HEK293 (cell line): ENCODE measurements around the gene TLCD2.

ENCODE experiments used
- BCL11B ChIP-seq: fragments of 450-650 bp; formaldehyde crosslinking; IDR thresholded peaks from 2 replicates; pipeline ENCODE4 v1.5.1; 2016; ENCODE audit warnings: low read depth, missing biosample characterization, missing genetic modification characterization
- BCL6B ChIP-seq: fragments of 450-650 bp; formaldehyde crosslinking; IDR thresholded peaks from 2 replicates; pipeline ENCODE4 v1.5.1; 2017; ENCODE audit warnings: missing biosample characterization, missing genetic modification characterization
- ELK4 ChIP-seq: IDR thresholded peaks from 2 replicates; pipeline ENCODE4 v1.6.1; 2011; ENCODE audit warnings: mild to moderate bottlenecking, low read depth, low read length, borderline replicate concordance
- GLIS2 ChIP-seq: fragments of 450-650 bp; formaldehyde crosslinking; IDR thresholded peaks from 2 replicates; pipeline ENCODE4 v1.5.1; 2016; ENCODE audit warnings: missing biosample characterization, missing genetic modification characterization
- HOXC10 ChIP-seq: sonication (generic); formaldehyde crosslinking; IDR thresholded peaks from 2 replicates; pipeline ENCODE4 v1.8.1; 2023; ENCODE audit warnings: mild to moderate bottlenecking, missing genetic modification reagents
- HOXD13 ChIP-seq: sonication (generic); formaldehyde crosslinking; IDR thresholded peaks from 2 replicates; pipeline ENCODE4 v1.8.0; 2022; ENCODE audit warnings: missing genetic modification reagents, borderline replicate concordance
- MEIS1 ChIP-seq: sonication (generic); formaldehyde crosslinking; IDR thresholded peaks from 2 replicates; pipeline ENCODE4 v1.8.1; 2022; ENCODE audit warnings: missing genetic modification reagents, mild to moderate bottlenecking, borderline replicate concordance
- PATZ1 ChIP-seq: fragments of 450-650 bp; formaldehyde crosslinking; IDR thresholded peaks from 2 replicates; pipeline ENCODE4 v1.5.1; 2016; ENCODE audit warnings: missing biosample characterization, missing genetic modification characterization
- SCRT2 ChIP-seq: fragments of 450-650 bp; formaldehyde crosslinking; IDR thresholded peaks from 2 replicates; pipeline ENCODE4 v1.5.1; 2016; ENCODE audit warnings: missing biosample characterization, missing genetic modification characterization
- SP7 ChIP-seq: fragments of 450-650 bp; formaldehyde crosslinking; IDR thresholded peaks from 2 replicates; pipeline ENCODE4 v1.5.1; 2016; ENCODE audit warnings: missing biosample characterization, missing genetic modification characterization
- WT1 ChIP-seq: fragments of 450-650 bp; formaldehyde crosslinking; IDR thresholded peaks from 2 replicates; pipeline ENCODE4 v1.5.1; 2016; ENCODE audit warnings: missing biosample characterization, missing genetic modification characterization
- ZBTB10 ChIP-seq: fragments of 450-650 bp; formaldehyde crosslinking; IDR thresholded peaks from 2 replicates; pipeline ENCODE4 v1.5.1; 2016; ENCODE audit warnings: missing biosample characterization, missing genetic modification characterization
- ZBTB20 ChIP-seq: fragments of 450-650 bp; formaldehyde crosslinking; IDR thresholded peaks from 2 replicates; pipeline ENCODE4 v1.5.1; 2016; ENCODE audit warnings: missing biosample characterization, missing genetic modification characterization
- ZEB2 ChIP-seq: fragments of 450-650 bp; formaldehyde crosslinking; IDR thresholded peaks from 2 replicates; pipeline ENCODE4 v1.5.1; 2016; ENCODE audit warnings: missing biosample characterization, missing genetic modification characterization
- ZFP3 ChIP-seq: fragments of 450-650 bp; formaldehyde crosslinking; IDR thresholded peaks from 2 replicates; pipeline ENCODE4 v1.5.1; 2016; ENCODE audit warnings: low read depth, missing biosample characterization, missing genetic modification characterization
- ZNF10 ChIP-seq: fragments of 450-650 bp; formaldehyde crosslinking; IDR thresholded peaks from 2 replicates; pipeline ENCODE4 v1.5.1; 2017; ENCODE audit warnings: missing biosample characterization, missing genetic modification characterization
- ZNF175 ChIP-seq: fragments of 450-650 bp; formaldehyde crosslinking; IDR thresholded peaks from 2 replicates; pipeline ENCODE4 v1.5.1; 2016; ENCODE audit warnings: missing biosample characterization, missing genetic modification characterization
- ZNF280C ChIP-seq: fragments of 450-650 bp; formaldehyde crosslinking; IDR thresholded peaks from 2 replicates; pipeline ENCODE4 v1.5.1; 2016; ENCODE audit warnings: missing biosample characterization, missing genetic modification characterization
- ZNF398 ChIP-seq: fragments of 450-650 bp; formaldehyde crosslinking; IDR thresholded peaks from 2 replicates; pipeline ENCODE4 v1.5.1; 2017; ENCODE audit warnings: missing biosample characterization, missing genetic modification characterization
- ZNF555 ChIP-seq: fragments of 450-650 bp; formaldehyde crosslinking; conservative IDR thresholded peaks from 2 replicates; pipeline ENCODE4 v1.5.1; 2017; ENCODE audit warnings: missing biosample characterization, mild to moderate bottlenecking, missing genetic modification characterization, inconsistent platforms
- ZNF561 ChIP-seq: fragments of 450-650 bp; IDR thresholded peaks from 2 replicates; pipeline ENCODE4 v1.5.1; 2018; ENCODE audit warnings: missing biosample characterization, missing genetic modification characterization, borderline replicate concordance
- ZNF600 ChIP-seq: fragments of 450-650 bp; formaldehyde crosslinking; IDR thresholded peaks from 2 replicates; pipeline ENCODE4 v1.5.1; 2016; ENCODE audit warnings: missing biosample characterization, missing genetic modification characterization
- ZNF623 ChIP-seq: fragments of 450-650 bp; formaldehyde crosslinking; IDR thresholded peaks from 2 replicates; pipeline ENCODE4 v1.5.1; 2016; ENCODE audit warnings: missing biosample characterization, missing genetic modification characterization
- ZNF645 ChIP-seq: fragments of 450-650 bp; formaldehyde crosslinking; IDR thresholded peaks from 2 replicates; pipeline ENCODE4; 2016; ENCODE audit warnings: missing biosample characterization, missing genetic modification characterization
- ZNF658 ChIP-seq: fragments of 450-650 bp; formaldehyde crosslinking; IDR thresholded peaks from 2 replicates; pipeline ENCODE4; 2016; ENCODE audit warnings: missing biosample characterization, missing genetic modification characterization
- ZNF707 ChIP-seq: fragments of 450-650 bp; formaldehyde crosslinking; IDR thresholded peaks from 2 replicates; pipeline ENCODE4 v1.5.1; 2016; ENCODE audit warnings: missing biosample characterization, missing genetic modification characterization
- ZNF76 ChIP-seq: fragments of 450-650 bp; formaldehyde crosslinking; IDR thresholded peaks from 2 replicates; pipeline ENCODE4; 2016; ENCODE audit warnings: low read depth, missing biosample characterization, missing genetic modification characterization, borderline replicate concordance
- ZNF777 ChIP-seq: fragments of 450-650 bp; formaldehyde crosslinking; IDR thresholded peaks from 2 replicates; pipeline ENCODE4 v1.5.1; 2017; ENCODE audit warnings: missing biosample characterization, missing genetic modification characterization, borderline replicate concordance

The TLCD2 gene

GRCh38 chr17:1714427-1714979 is 4.3 kb upstream of the TLCD2 start (continued):
- TF ChIP-seq ZNF561 (tag by site-specific recombination) (no peak), ZEB2 (tag by site-specific recombination) (no peak), SCRT2 (tag by site-specific recombination) (no peak), ZNF623 (tag by site-specific recombination) (no peak), ZNF555 (tag by site-specific recombination) (no peak), WT1 (no peak), ZFP3 (tag by site-specific recombination) (no peak), ZNF707 (tag by site-specific recombination) (no peak), ZNF645 (tag by site-specific recombination) (no peak), ZNF600 (tag by site-specific recombination) (peak; percentile 70), ZNF280C (no peak), ELK4 (no peak), SP7 (tag by site-specific recombination) (no peak; the same call in 1 of the 2 replicates), ZNF398 (tag by site-specific recombination) (peak; percentile 69), ZNF777 (tag by site-specific recombination) (no peak), BCL6B (tag by site-specific recombination) (no peak), GLIS2 (tag by site-specific recombination) (peak; percentile 66), BCL11B (no peak), ZNF658 (tag by site-specific recombination) (no peak), HOXC10 (CRISPR knock-in tag) (no peak), ZBTB20 (peak; percentile 92), ZNF10 (no peak), ZNF175 (tag by site-specific recombination) (no peak), MEIS1 (no peak), PATZ1 (tag by site-specific recombination) (peak; percentile 80), ZNF76 (tag by site-specific recombination) (0 out of 2 replicates have a peak, but pooled peaks have one; percentile 23), ZBTB10 (tag by site-specific recombination) (no peak; the same call in 1 of the 2 replicates), HOXD13 (no peak)
